Myocyte (in vitro differentiated cells): ENCODE measurements around the gene CFAP47. TPM values are rescaled to one million over a fixed set of nuclear protein-coding genes. Genes with fewer than 3 reads are reported as not detected.
"Not testable (repeated sequence)": the region's sequence is repeated elsewhere in the genome, so short reads cannot be mapped to it uniquely, and the experiment has no call there.

Source experiments
- DNase-seq: peaks from one replicate; pipeline ENCODE4 v3.0.0-alpha.2; 2012; ENCODE audit warnings: low read depth
- polyA plus RNA-seq: library from polyadenylated mRNA; unstranded; fragments of >200 nt; gene quantifications from one replicate; pipeline ENCODE4 v1.2.1, GENCODE V29; 2012; ENCODE audit warnings: missing spikeins
- total RNA-seq: library from RNA; depleted of rRNA; stranded (reverse); fragments of >200 nt; gene quantifications from 2 replicates; pipeline ENCODE4 v1.2.3, GENCODE V29; 2014

The CFAP47 gene, protein sequence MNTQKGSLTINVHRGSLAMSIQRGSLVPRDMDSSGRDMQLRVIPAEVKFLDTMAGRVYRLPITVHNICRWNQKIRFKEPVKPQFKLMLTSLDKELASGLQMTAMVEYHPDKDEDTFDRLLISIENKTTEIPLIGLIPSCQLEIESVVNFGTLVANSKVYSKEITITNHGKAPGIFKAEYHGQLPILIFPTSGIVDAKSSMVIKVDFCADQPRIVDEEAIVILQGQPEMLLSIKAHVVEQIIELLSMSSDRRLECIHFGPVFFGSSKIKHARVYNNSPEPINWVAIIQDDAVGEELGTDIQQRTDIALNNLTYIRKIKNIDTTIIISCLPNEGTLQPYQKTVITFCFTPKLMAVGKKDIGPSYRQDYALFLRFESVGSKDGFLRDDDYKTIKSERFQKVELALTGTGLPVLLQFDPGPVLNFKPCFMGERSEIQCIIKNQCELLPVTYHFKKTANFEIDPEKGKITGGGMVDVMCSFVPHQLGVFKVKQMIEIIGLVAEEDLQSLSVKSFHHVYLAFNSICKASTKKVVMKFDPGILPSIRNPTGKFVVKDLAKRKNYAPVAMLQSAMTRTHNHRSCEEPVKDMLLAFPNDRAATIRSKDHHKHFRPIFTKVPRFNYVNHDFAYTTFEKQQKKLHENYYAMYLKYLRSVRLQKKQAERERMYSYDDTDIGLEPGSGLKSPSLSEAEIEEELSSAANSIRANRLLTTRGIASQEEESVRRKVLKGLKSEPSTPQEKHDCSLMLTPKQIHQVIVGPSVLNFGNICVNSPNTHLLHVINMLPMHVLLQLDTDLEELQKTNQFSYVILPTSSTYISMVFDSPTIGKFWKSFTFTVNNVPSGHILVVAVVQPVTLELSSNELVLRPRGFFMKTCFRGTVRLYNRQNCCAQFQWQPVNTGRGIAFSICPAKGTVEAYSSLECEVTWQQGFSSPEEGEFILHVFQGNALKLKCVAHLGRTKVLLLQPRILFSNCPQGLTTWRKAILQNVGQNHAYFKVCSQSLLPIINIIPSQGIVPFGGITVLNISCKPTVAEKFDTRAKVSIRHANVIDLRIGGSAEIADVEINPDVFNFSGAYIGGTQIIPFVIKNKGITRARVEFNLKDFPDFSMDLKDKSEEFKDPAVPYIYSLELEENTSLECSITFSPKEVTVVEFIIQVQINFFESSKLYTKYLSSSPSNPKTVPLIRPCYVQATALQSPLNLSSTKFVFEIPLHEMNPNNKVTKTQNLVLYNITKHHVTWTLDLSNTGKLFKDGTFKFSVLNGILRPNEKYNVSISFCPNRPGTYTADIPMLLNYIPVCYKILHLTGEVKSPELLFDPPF (N-terminal part only)
- total RNA-seq, result not detected in 2 replicates
- not detected for polyA plus RNA-seq

DNA sequence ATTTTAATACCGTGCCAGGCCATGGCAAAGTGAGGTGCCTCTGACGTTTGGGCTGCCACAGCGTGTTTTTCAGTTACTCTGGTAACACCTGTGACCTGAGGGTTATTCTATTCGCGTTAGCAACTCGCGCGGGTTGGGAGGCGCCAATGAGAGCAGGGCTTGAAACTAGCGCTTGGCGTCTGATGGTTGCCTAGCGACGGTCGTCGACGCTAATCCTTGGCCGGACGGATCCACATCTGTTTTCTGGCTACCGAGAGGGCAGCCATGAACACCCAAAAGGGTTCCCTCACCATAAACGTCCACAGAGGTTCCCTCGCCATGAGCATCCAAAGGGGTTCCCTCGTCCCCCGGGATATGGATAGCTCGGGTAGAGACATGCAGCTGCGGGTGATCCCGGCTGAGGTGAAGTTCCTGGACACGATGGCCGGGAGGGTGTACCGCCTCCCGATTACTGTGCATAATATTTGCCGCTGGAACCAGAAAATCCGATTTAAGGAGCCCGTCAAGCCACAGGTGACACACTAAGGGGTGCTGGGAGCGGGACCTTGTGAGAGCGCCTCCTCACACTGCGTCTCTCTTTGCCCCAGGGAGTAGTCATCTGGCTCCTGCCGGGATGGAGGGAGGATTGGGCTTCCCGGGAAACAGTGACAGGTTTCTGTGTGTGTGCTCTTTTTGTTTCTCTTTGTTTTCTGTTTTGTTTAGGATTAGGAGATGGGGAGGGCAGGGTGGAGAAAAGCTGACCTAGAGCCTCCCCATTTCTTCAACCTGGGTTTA, at the start of gene CFAP47:
Gene CFAP47, plus strand, starts transcription at position 199 of the 774 bp plus-strand sequence. Its CDS starts 66 bp downstream, at position 265.
- peak; percentile 0 for DNase-seq

DNA sequence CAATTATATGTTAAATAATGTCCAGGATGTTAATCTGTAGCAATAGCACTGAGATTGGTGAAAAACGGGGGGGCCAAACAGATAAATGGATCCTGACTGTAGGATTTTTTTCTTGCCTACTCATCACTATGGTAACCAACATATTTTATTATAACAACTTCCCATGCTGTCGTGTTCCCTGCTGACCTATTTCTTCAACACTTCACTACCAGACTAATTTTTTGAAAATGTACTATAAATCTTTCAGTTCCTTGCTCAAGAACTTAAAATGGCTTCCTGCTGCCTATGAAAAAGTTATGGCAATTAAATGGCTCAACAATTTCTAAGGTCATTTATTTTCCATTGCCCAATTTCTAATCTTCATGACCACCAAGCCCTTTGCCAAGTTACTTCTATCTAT, 38.9 kb upstream of the CFAP47 start:
- no peak for DNase-seq

DNA sequence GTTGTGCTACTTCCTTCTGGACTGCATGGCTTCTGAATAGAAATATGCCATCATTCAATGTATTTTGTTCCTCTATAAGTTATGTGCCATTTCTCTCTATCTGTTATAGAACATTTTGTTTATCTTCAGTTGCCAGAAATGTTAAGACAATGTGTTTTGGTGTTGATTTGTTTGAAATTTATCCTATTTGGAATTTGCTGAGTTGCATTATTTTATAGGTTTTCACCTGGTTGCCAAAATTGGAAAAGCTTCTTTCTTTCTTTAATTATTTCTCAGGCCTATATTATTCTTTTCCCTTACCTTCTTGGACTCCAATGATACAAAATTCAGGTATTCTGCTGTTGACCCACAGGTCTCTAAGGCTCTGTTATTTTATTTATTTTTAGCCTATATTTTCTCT, 33.4 kb upstream of the CFAP47 start:
- no peak for DNase-seq

DNA sequence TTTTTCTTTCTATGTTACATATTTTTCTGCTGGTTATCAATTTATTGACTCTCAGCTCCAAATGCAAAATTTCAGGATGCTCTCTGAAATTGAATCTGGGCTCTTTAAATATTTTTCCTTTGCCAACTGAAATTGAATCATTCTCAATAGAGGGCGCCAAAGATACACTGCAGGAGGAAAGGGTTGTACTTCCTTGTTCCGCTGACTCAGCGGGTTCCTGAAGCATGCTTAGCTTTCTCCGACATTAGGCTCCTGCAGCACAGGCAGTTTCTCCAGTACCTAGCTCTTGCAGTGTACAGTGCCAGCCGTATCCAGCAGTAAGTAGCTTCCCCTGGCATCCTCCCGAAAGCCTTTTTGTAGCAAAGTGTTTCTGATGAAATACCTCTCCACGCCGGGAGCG, 28.8 kb upstream of the CFAP47 start:
- peak; percentile 35 for DNase-seq

DNA sequence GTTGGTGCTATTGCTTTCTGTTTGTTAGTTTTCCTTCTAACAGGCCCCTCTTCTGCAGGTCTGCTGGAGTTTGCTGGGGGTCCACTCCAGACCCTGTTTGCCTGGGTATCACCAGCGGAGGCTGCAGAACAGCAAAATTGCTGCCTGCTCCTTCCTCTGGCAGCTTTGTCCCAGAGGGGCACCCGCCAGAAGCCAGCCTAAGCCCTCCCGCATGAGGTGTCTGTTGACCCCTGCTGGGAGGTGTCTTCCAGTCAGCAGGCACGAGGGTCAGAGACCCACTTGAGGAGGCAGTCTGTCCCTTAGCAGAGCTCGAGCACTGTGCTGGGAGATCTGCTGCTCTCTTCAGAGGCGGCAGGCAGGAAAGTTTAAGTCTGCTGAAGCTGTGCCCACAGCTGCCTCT, 67.3 kb downstream of the CFAP47 start:
- not testable (repeated sequence) for DNase-seq

DNA sequence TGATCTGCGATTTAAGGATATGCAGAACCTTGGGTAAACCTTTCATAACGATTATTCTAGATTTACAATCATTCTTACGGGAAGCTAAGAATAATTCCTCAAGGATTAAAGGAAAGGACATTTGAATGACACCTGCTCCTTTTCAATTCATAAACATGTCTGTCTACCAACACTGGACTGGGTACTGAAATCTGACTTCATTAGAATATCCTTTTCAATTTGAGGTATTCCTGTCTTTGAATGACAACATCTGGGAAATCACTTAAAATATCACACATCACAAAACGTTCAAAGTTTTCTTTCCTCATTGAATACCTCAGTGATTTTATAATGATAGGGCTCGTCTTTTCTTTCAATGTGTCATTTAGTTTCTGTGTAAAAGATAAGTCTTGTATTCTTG, 87.7 kb downstream of the CFAP47 start:
- DNase-seq, result no peak

DNA sequence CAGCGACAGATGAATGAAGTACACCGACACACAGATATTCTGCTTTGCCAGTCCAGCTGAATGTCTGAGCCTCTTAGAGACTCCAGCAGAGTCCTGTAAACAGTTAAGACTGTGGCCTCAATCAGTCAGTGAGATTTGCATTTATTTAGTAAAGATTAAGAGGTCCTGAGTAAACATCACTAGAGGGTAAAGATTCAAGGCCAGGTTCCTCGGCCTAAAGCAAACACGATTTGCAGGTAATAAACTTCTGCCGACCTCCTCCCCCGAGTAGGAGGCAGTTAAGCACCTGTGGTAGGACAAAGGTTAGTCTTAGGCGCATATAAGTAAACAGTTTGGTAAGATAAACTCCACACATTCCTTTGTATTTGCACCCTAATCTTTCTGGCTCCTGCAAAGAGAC, 99.6 kb downstream of the CFAP47 start:
- DNase-seq, result no peak

DNA sequence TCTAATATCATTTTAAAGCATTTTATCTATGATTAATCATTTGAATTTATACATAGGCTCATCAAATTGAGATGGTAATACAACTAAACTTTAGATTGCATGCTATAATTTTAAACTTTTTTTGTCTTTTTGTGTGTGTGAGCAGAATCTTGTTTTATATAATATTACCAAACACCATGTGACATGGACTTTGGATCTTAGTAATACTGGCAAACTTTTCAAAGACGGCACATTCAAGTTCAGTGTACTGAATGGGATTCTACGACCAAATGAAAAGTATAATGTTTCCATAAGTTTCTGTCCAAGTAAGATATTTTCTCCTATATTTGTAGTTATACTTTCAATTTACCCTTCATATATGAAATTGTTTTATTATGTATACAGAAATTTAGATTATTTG, 116.0 kb downstream of the CFAP47 start:
- no peak for DNase-seq

DNA sequence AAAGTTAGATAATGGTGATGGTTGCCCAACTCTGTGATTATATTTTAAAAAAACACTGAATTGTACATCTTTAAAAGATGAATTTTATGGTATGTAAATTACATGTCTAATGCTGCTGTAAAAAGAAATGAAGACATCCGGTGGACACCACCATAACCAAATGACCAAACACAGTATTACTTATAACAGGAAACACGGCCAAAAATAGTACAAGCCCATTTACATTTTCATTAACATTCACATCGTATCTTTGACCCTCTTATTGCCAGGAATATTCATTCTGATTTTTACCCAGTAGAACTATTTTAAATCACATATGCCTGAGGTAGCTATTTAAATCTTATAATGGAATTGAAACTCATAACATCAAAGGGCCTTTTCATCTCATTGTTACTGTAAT, 143.2 kb downstream of the CFAP47 start:
- no peak for DNase-seq

DNA sequence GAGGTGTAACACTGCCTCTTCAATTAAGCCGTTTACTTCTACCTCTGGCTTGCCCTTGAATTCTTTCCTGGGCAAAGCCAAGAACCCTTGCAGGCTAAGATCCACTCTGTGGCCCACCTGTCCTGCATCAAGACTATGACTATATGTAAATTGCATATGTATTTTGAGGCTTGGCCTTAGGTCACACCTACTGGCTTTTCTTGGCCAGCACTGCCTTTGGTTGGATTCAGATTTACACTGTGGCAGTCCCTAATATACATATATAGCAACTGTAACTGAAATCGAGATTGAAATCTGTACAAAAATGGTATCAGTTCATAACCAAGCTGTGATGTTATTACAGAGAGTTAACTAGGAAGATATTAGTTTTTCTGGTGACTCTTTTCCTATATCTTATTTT, 151.5 kb downstream of the CFAP47 start:
- DNase-seq, result no peak

DNA sequence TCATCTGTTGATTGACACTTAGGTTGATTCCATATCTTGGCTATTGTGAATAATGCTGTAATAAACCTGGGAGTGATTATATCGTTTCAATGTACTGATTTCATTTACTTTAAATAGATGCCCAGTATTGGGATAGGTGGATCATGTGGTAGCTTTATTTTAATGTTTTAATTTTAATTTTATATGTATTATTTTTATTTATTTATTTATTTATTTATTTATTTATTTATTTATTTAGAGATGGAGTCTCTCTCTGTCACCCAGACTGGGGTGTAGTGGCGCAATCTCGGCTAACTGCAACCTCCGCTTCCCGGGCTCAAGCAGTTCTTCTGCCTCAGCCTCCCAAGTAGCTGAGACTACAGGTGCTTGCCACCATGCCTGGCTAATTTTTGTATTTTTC, 155.5 kb downstream of the CFAP47 start:
- DNase-seq, result not testable (repeated sequence)

DNA sequence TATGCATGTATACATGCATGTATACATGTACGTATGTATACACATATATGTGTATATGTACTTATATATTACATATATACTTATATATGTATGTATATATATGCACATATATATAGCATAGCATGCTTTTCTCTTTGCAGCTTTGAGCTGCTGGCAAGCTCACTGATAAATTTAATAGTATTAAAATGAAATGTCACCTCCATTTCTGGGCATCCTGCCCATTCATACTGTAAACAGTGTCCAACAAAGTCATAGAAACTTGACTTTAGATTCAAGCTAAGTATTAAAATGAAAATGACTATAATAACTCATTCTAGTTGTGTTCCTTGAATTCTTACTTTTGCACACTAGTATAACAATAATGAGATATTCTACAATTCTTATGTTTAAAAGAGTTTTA, 163.7 kb downstream of the CFAP47 start:
- no peak for DNase-seq

DNA sequence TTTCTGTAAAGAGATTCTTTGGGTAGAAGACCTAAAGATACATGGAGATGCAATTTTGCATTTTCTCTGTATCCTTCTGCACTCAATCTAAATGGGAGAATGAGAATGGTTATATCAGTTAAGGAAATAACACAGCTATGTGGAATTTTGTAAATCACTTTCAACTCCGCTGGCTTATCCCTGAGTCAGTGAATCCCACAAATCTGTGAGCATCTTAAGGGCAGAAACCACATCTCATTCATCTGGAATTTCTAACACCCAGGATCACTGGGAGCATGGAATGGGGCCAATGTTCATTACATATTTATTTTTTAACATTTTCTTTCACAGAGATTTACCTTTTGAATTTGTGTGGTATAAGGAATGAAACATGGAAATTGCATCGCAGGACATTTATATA, 167.8 kb downstream of the CFAP47 start:
- no peak for DNase-seq

DNA sequence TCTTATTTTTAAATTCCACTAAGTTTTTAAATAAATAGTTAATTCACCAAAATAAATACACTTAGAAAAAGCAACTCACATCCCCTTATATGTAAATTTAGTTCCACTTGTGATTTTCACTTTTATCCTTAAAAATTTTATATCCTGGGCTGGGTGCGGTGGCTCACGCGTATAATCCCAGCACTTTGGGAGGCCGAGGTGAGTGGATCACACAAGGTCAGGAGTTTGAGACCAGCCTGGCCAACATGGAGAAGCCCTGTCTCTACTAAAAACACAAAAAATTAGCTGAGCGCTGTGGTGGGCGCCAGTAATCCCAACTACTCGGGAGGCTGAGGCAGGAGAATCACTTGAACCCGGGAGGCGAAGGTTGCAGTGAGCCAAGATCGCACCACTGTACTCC, 169.4 kb downstream of the CFAP47 start:
- DNase-seq, result not testable (repeated sequence)

DNA sequence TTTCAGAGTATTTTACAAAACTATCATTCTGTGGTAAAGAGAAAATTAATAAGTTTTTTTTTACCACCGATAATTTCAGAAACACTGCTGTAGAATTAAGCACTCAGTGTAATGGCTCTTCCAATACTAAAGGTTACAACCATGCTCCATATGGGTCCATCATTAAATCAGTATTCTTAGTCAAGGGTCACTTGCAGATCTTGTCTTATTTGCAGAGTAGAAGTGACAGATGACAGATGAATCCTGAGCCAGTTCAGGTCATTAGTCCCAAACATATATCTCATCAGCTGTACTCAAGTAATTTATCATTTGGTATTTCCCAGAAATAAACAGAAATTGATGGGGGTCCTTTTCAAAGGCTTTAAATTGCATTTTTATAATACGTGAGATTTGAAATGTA, 182.9 kb downstream of the CFAP47 start:
- no peak for DNase-seq

DNA sequence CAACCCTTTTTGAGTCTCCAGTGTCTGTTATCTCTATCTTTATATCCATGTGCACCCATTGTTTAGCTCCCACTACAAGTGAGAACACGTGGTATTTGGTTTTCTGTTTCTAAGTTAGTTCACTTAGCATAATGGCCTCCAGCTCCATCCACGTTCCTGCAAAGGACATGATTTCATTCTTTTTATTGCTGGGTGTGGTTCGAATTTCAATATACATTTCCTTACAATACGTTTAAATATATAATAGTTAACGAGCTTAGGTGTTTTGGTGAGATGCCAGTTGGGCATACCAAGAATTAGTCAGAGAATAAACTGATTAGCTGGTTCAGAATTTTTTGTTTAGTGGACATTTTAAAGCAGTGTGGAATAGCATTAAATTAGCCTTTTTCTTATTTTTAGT, 196.7 kb downstream of the CFAP47 start:
- no peak for DNase-seq

DNA sequence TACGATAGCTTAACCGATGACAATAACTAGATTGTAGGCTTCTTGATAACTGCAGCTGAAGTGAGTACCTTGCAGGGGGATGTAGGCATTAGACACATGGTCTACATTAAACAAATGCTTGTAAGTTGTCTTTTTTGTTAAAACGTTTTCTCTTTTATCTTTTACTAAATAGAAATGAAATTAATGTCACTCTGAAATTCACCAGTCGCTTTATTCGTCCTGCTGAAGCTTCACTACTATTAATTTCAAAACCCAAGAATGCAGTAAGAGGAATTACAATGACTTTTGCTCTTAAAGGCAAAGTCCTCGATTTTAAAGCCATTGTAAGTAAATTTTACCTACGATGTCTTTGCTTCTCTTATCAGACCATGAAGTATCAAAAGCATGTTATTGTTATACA, 239.7 kb downstream of the CFAP47 start:
- no peak for DNase-seq

DNA sequence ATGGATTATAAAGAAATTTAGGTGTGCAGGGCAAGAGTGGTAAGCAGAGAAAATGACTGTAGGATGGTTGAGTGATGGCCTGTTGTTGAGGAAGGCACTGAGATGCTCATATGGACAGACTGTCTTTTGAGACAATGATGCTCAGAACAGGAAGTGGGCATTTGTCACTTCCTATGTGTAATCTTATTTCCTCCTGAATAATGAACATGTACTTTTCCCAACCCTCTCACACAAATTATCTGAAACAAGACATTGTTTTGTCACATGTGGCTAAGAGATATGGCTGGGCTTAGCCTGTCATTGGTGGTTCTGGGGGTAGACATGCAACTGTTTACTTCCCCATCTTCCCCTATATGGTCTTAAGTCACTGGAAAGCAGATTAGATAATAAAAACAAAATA, 240.5 kb downstream of the CFAP47 start:
- no peak for DNase-seq

DNA sequence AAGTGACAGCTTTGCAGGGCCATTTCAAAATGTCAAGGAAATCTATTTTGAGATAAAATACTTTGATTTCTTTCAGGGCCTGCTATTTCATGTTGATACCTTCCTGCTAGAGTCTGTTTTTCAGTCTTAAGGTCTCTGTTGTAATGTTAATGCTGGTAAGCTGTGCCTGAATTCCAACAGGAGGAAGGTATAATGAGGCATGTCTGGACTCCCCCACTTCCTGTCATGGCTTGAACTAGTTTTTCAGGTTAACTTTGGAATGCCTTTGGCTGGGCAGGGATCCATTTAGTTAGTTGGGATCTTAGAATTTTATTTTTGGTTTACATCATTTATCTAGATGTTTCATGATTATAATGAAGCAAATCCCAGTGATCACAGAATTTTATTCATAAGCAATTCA, 279.0 kb downstream of the CFAP47 start:
- DNase-seq, result no peak

DNA sequence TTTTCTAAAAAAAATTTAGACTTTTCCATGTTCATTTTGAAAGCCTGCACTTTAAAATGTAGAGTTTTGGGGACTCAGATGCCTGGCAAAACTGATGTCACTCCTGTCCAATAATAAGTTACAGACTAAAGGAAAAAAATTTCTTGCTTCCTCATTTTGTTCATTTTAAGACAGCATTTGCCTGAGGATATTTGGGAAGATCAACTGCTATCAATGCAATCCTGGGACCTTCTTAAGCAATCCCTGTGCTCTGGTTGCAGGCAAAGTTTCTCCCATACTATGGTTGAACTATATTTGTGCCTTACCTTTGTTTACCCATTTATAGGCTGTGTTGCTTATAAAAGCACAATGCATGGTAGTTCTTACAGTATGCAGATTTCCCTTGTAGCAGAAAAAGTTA, 280.4 kb downstream of the CFAP47 start:
- DNase-seq, result no peak

DNA sequence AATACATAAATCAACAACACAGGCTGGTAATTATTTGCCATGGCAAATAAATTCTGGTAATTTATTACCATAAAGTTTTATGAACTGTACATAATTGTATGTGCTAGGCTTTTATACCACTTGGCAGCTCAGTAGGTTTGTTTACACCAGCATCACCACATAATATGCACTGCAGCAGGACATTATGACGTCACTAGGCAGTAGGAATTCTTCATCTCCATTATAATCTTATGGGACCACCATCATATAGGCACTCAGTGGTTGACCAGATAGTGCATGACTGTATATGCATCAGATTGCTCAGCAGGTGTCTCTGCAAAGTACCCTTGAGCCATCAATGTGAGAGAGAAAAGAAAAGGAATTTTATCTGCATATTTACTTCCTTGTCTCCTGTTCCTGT, 295.4 kb downstream of the CFAP47 start:
- no peak for DNase-seq
